Adrenal gland (tissue), 12 donors: ENCODE measurements around the gene ARMH3. TPM values are rescaled to one million over a fixed set of nuclear protein-coding genes. Genes with fewer than 3 reads are reported as not detected.
A peak's percentile ranks its signal among the peaks of the same experiment; 100 is the strongest.

Experiments
- DNase-seq, 7 donors: peaks; one replicate each; pipeline ENCODE4 v3.0.0-alpha.2; 2019 to 2020
- H3K27ac ChIP-seq, 5 donors: fragments of 200-600 bp; sonication (generic) in 4 of 5; 1 replicate in 3 of 5; 2 replicates in 2 of 5; pipeline versions ENCODE4 v1.5.1 to v1.8.0; 2016 to 2020; ENCODE audit warnings: mild to moderate bottlenecking in 1 of 5
- H3K27me3 ChIP-seq: fragments of 200-600 bp; 2 replicates; pipeline ENCODE4 v1.8.0; 2021
- H3K36me3 ChIP-seq, 2 donors: fragments of 200-600 bp; replicated peaks in 1 of 2; 1 replicate in 1 of 2; 2 replicates in 1 of 2; pipeline versions ENCODE4 v1.5.1 to v1.8.0; 2018 to 2022
- H3K4me1 ChIP-seq, 2 donors: fragments of 200-600 bp; replicated peaks in 1 of 2; 1 replicate in 1 of 2; 2 replicates in 1 of 2; pipeline versions ENCODE4 v1.5.1 to v1.8.0; 2018 to 2021
- H3K4me3 ChIP-seq, 4 donors: fragments of 200-600 bp; sonication (generic) in 3 of 4; one replicate each; pipeline ENCODE4 v1.5.1; 2016 to 2018
- H3K9me3 ChIP-seq, 3 donors: fragments of 200-600 bp; sonication (generic) in 1 of 3; replicated peaks in 1 of 3; 1 replicate in 2 of 3; 2 replicates in 1 of 3; pipeline versions ENCODE4 v1.5.1 to v1.8.0; 2016 to 2021
- POLR2A ChIP-seq, 2 donors: fragments of 450-650 bp; IDR thresholded peaks; one replicate each; pipeline ENCODE4 v1.6.1; 2017; ENCODE audit warnings: antibody characterized with exemption in 2 of 2, mild to moderate bottlenecking in 2 of 2, moderate library complexity in 1 of 2
- WGBS, 4 donors: extraction: QIAGEN DNeasy Blood & Tissue Kit in 2 of 4; methylation state at CpG; one replicate each; pipeline versions ENCODE4 v1.1.5 to v1.1.7; 2013 to 2017; 5-methylcytosine and 5-hydroxymethylcytosine counted together
- intact Hi-C, 2 donors: fragments of 100-400 bp; cut with DNase I; formaldehyde crosslinking; loops; one replicate each; pipeline versions ENCODE4 v1.14.1 to v1.15.0; 2022 to 2023
- polyA plus RNA-seq, 3 donors: library from polyadenylated mRNA; stranded (reverse); fragments of 200-250 nt in 2 of 3; fragments of 350-450 nt in 1 of 3; fragmentation: Illumina TruSeq in 1 of 3; extraction: RNeasy Lipid Tissue Mini Kit (QIAGEN cat#74804) in 1 of 3; gene quantifications; one replicate each; pipeline ENCODE4 v1.2.3, GENCODE V29; 2013 to 2014
- total RNA-seq, 9 donors: library from RNA; depleted of rRNA in 4 of 9; stranded (reverse); fragments of >200 nt in 4 of 9; fragments of 120-200 nt in 1 of 9; fragmentation: NEBNext Ultra II Directional in 1 of 9; extraction: Animal tissue kit (Norgen Biotek cat#: 25700) in 1 of 9; gene quantifications; one replicate each; pipeline versions ENCODE4 v1.1.0 to v1.2.4, GENCODE V29; 2013 to 2023
- TF ChIP-seq, protein P1 (sequence below), 6 experiments: fragments of 450-650 bp in 4 of 6; fragments of 200-600 bp in 2 of 6; sonication (generic) in 1 of 6; IDR thresholded peaks; 1 replicate in 5 of 6; 2 replicates in 1 of 6; pipeline versions ENCODE4 v1.5.1 to v1.8.0; 2016 to 2021; ENCODE audit warnings: antibody characterized with exemption in 6 of 6, mild to moderate bottlenecking in 2 of 6, moderate library complexity in 1 of 6
- donor health status: healthy with polysubstance abuse.
- donor health status: Bipolar disorder and iron deficiency.
- donor health status: DM: yes; HTN: yes; CAD: no.
- donor health status: DM: no; HTN: no; CAD: no.
- donor health status: DM: no; HTN: no; CAD: no.
- donor health status: DM: yes; HTN: yes; CAD: no.

Gene ARMH3
- total and polyA plus RNA-seq, 12 donors: 12.6 to 29.7 (median 17.4) TPM

DNA sequence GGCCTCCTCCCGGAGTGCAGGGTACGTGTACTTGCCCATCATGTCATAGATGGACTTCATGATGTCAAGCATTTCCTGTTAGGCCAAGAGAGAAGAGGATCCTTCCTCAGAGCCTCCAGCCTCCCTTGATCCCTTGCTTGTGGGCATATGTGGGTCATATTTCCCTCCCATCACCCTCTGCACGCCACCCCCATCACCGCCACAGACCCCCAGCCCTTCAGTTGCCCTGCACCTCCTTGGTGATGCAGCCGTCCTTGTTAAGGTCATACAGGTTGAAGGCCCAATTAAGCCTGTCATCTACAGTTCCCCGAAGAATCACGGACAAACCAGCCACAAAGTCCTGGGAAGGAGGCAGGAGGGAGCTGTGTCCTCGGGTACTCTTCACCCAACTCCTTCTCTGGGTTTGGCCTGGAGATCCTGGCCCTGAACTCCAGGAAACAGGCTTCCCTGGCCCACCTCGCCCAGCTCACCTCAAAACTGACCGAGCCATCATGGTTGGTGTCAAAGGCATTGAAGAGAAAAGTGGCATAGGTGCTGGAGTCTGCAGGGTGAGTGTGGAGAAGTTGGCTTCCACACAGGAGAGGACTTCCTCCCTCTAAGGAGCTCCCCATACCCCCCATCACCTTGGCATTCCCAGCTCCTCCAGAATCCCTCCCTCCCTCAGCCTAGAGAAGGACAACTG, 227.9 kb downstream of the ARMH3 start:
- H3K27ac ChIP-seq: no peak overlapping the region
- H3K4me3 ChIP-seq: no peak overlapping the region
- TF ChIP-seq, protein P1, sequence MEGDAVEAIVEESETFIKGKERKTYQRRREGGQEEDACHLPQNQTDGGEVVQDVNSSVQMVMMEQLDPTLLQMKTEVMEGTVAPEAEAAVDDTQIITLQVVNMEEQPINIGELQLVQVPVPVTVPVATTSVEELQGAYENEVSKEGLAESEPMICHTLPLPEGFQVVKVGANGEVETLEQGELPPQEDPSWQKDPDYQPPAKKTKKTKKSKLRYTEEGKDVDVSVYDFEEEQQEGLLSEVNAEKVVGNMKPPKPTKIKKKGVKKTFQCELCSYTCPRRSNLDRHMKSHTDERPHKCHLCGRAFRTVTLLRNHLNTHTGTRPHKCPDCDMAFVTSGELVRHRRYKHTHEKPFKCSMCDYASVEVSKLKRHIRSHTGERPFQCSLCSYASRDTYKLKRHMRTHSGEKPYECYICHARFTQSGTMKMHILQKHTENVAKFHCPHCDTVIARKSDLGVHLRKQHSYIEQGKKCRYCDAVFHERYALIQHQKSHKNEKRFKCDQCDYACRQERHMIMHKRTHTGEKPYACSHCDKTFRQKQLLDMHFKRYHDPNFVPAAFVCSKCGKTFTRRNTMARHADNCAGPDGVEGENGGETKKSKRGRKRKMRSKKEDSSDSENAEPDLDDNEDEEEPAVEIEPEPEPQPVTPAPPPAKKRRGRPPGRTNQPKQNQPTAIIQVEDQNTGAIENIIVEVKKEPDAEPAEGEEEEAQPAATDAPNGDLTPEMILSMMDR (IDR thresholded peaks at IDR 0.05): no peak
- TF ChIP-seq POLR2A (IDR thresholded peaks at IDR 0.05): no peak
- intact Hi-C loops: no loop called here
- peak in 2 of 7 donors; percentile 11 to 14 for DNase-seq
- peaks cover 14 to 17% of the 10 kb centered on the region in 2 donors for H3K4me1 ChIP-seq
- H3K27me3 ChIP-seq: no peaks in the 10 kb centered on the region
- H3K36me3 ChIP-seq: no peaks in the 10 kb centered on the region
- 95 to 98% (median 97%) methylated on average over 10 of the region's 10 CpGs for WGBS, 4 donors
- no peaks in the 10 kb centered on the region for H3K9me3 ChIP-seq

DNA sequence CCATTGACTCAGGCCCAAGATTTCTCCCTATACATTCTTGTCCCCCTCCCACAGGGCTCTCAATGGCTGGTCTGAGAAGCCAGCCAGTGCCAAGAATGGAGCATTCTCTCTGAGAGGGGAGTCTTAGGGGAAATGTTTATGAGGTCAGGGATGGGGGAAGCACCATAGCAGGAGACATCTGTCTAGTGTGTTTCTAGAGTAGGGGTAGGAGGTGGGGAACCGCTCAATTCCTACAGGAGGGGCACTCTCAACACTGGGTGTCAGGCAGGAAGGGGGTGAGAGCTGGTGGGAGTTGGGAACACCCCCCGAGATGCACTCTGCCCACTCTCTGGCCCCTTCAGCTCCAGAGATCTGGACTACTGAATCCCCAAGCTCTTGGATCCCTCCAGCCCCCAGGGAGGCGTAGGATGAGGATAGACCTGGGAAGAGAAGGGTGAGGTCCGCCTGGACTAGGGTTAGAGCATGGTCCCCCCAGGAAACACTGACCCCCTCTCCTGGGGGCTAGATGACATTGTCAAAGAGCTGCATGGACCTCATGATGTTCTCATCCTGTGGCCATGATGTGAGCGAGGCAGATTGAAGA, 229.0 kb downstream of the ARMH3 start:
- DNase-seq: peak in 2 of 7 donors; percentile 11 to 14
- Histone ChIP-seq H3K36me3 (no peaks in the 10 kb centered on the region), H3K4me3 (no peak overlapping the region), H3K9me3 (no peaks in the 10 kb centered on the region), H3K4me1 (peaks cover 14 to 17% of the 10 kb centered on the region in 2 donors), H3K27me3 (no peaks in the 10 kb centered on the region), H3K27ac (no peak overlapping the region)
- no peak for TF ChIP-seq POLR2A (IDR thresholded peaks at IDR 0.05)
- TF ChIP-seq, protein P1 (IDR thresholded peaks at IDR 0.05): no peak
- intact Hi-C loops: no loop called here
- 95 to 100% (median 97%) methylated on average over 4 to 5 of the region's 5 CpGs for WGBS, 4 donors

DNA sequence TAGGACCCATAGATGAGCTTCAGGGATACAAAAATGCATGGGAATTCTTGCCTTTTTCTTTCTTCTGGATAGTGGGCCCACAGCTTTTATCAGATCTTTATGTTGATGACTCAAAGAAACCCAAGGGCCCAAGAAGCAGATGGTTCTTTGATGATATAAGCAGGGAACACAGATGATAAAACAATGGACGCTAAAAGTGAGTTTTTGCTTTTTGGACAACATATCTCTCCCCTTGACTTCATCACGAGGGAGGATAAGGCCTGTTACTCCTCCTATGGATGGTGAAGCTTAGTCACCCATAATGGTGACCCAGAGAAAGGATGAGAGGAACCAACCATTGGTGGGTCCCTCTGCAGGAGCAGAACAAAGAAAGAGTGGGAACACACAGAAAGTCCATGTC, 231.2 kb downstream of the ARMH3 start:
- H3K27me3 ChIP-seq: no peaks in the 10 kb centered on the region
- 90 to 100% (median 93%) methylated on average over 2 of the region's 2 CpGs for WGBS, 4 donors
- intact Hi-C loops: no loop called here

More for the DNA sequence above, 231.2 kb downstream of the ARMH3 start:
- TF ChIP-seq, protein P1 (IDR thresholded peaks at IDR 0.05): no peak
- no peak for TF ChIP-seq POLR2A (IDR thresholded peaks at IDR 0.05)
- H3K4me1 ChIP-seq: peaks cover under 1 to 1% of the 10 kb centered on the region in 2 donors
- no peaks in the 10 kb centered on the region for H3K36me3 ChIP-seq
- H3K9me3 ChIP-seq: no peaks in the 10 kb centered on the region
- H3K4me3 ChIP-seq: no peak overlapping the region
- no peak for DNase-seq
- H3K27ac ChIP-seq: no peak overlapping the region
